Measurements from ENCODE around the gene PPP2R2C. TPM values are rescaled to one million over a fixed set of nuclear protein-coding genes. Genes with fewer than 3 reads are reported as not detected.

The PPP2R2C gene
- total and polyA plus RNA-seq, 2 experiments from 2014 or later = 1.3 to 9.2 TPM

- TF ChIP-seq, protein P1, sequence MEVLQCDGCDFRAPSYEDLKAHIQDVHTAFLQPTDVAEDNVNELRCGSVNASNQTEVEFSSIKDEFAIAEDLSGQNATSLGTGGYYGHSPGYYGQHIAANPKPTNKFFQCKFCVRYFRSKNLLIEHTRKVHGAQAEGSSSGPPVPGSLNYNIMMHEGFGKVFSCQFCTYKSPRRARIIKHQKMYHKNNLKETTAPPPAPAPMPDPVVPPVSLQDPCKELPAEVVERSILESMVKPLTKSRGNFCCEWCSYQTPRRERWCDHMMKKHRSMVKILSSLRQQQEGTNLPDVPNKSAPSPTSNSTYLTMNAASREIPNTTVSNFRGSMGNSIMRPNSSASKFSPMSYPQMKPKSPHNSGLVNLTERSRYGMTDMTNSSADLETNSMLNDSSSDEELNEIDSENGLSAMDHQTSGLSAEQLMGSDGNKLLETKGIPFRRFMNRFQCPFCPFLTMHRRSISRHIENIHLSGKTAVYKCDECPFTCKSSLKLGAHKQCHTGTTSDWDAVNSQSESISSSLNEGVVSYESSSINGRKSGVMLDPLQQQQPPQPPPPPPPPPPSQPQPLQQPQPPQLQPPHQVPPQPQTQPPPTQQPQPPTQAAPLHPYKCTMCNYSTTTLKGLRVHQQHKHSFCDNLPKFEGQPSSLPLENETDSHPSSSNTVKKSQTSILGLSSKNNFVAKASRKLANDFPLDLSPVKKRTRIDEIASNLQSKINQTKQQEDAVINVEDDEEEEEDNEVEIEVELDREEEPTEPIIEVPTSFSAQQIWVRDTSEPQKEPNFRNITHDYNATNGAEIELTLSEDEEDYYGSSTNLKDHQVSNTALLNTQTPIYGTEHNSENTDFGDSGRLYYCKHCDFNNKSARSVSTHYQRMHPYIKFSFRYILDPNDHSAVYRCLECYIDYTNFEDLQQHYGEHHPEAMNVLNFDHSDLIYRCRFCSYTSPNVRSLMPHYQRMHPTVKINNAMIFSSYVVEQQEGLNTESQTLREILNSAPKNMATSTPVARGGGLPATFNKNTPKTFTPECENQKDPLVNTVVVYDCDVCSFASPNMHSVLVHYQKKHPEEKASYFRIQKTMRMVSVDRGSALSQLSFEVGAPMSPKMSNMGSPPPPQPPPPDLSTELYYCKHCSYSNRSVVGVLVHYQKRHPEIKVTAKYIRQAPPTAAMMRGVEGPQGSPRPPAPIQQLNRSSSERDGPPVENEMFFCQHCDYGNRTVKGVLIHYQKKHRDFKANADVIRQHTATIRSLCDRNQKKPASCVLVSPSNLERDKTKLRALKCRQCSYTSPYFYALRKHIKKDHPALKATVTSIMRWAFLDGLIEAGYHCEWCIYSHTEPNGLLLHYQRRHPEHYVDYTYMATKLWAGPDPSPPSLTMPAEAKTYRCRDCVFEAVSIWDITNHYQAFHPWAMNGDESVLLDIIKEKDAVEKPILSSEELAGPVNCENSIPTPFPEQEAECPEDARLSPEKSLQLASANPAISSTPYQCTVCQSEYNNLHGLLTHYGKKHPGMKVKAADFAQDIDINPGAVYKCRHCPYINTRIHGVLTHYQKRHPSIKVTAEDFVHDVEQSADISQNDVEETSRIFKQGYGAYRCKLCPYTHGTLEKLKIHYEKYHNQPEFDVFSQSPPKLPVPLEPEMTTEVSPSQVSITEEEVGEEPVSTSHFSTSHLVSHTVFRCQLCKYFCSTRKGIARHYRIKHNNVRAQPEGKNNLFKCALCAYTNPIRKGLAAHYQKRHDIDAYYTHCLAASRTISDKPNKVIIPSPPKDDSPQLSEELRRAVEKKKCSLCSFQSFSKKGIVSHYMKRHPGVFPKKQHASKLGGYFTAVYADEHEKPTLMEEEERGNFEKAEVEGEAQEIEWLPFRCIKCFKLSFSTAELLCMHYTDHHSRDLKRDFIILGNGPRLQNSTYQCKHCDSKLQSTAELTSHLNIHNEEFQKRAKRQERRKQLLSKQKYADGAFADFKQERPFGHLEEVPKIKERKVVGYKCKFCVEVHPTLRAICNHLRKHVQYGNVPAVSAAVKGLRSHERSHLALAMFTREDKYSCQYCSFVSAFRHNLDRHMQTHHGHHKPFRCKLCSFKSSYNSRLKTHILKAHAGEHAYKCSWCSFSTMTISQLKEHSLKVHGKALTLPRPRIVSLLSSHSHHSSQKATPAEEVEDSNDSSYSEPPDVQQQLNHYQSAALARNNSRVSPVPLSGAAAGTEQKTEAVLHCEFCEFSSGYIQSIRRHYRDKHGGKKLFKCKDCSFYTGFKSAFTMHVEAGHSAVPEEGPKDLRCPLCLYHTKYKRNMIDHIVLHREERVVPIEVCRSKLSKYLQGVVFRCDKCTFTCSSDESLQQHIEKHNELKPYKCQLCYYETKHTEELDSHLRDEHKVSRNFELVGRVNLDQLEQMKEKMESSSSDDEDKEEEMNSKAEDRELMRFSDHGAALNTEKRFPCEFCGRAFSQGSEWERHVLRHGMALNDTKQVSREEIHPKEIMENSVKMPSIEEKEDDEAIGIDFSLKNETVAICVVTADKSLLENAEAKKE (CRISPR knock-in tag; IDR thresholded peaks at IDR 0.05) = no peak
- TF ChIP-seq STAT1 (IDR thresholded peaks at IDR 0.05; ENCODE audit: unreplicated experiment) = no peak
Measured at GRCh38 chr4:6352031-6352692, 120.3 kb downstream of the PPP2R2C start (continued).

DNA sequence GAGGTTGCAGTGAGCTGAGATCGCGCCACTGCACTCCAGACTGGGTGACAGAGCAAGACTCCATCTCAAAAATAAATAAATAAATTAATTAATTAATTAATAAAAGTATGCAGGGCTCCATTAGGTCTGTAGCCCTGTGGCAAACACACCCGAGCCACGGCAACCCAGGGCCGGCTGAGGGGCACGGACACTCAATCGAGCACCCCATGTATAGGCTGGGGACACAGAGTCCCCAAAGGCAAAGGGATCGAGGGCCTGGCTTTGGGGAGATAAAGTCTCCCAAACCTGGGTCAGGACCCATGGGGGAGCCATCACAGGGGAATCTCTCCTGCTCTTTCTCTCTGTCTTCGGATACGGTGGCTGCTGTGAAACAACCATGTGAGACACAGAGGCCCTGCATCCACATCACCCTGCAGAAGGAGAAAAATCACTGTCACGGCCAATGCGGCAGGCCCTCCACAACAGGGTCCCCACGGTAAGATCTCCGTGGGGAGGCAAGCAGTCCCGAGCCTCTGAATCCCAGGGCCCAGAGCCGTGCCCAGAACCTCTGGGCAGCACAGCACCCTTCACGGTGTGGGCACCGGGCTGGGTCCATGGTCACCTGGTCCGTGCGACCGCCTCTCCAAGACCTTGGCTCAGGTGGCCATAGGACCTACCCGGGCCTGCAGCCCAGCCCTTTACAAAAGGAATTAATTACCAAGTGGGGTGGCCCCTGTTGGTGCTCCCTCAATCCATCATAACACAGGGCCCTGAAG is 121.0 kb downstream of the PPP2R2C start:
- Mint-ChIP-seq H3K27ac (no peak overlapping the region), H3K4me3 (no peak overlapping the region), H3K27me3 (ENCODE audit: insufficient read depth, low read depth, poor library complexity) (peaks cover 6% of the 10 kb centered on the region), H3K9me3 (no peaks in the 10 kb centered on the region), H3K4me1 (no peaks in the 10 kb centered on the region; the same call in 2 of the 3 replicates), H3K36me3 (ENCODE audit: low read depth) (no peaks in the 10 kb centered on the region)
- DNase-seq (ENCODE audit: low spot score) = no peak
- Histone ChIP-seq H3K27ac (ENCODE audit: low read depth) (no peak overlapping the region), H3K9me2 (ENCODE audit: insufficient read depth) (no peaks in the 10 kb centered on the region), H3F3A (replicated peaks; ENCODE audit: low read depth) (no peaks in the 10 kb centered on the region), H3K79me2 (replicated peaks; ENCODE audit: insufficient read depth) (no peaks in the 10 kb centered on the region), H4K20me1 (replicated peaks; ENCODE audit: insufficient read depth) (no peaks in the 10 kb centered on the region), H2AFZ (no peak overlapping the region), H3K27me3 (ENCODE audit: insufficient read depth) (no peaks in the 10 kb centered on the region), H3K36me3 (ENCODE audit: insufficient read depth) (no peaks in the 10 kb centered on the region), H3K4me3 (no peak overlapping the region), H3K4me1 (ENCODE audit: insufficient read depth) (no peaks in the 10 kb centered on the region), H3K4me2 (no peak overlapping the region)
- no peak for ATAC-seq
- TF ChIP-seq, protein P1 (CRISPR knock-in tag; IDR thresholded peaks at IDR 0.05) = no peak
- TF ChIP-seq STAT1 (IDR thresholded peaks at IDR 0.05; ENCODE audit: unreplicated experiment) (no peak), EZH2 (IDR thresholded peaks at IDR 0.05; ENCODE audit: low read depth, unreplicated experiment) (no peak), CTCF (conservative IDR thresholded peaks at IDR 0.05; ENCODE audit: low read depth in 2 of 2) (no peak), ZNF114 (CRISPR knock-in tag; IDR thresholded peaks at IDR 0.05) (no peak)

All from GM23338 (cell line).